Measurements from ENCODE around the gene KIAA0753. TPM values are rescaled to one million over a fixed set of nuclear protein-coding genes. Genes with fewer than 3 reads are reported as not detected.

Gene KIAA0753
- total and polyA plus RNA-seq, 2 of the 4 experiments (the other 2 are of a cell fraction) = 10.2 to 17.6 TPM

DNA sequence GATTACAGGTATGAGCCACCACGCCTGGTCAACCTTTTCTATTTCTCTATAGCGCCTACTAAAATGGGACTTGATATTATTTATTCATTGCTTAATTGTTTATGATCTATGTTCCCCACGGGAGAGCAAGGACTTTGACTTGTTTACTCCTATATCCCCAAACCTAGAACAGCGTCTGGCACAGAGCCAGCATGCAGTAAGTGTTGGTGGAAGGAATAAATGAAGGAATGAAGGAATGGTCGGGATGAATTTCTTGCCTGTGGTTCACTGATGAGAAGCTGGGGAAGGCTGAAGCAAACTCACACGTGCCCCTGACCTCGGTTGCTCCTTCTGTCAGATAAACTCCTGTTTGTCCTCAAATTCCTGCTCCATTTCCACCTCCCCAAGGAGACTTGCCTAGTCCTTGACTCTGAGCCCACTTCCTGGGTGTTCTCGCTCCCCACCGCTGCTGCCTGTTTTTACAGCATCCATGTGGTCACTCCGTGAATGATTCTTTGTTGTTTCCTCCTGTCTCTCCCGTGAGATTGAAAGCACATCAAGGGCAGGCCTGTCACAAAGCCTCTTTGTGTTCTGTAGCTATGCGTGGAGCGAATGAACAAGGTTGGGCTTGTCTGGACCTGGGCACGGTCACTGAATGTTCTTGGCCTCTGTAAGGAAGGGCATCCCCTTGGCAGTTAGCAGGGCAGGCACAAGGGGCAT is 28.4 kb upstream of the KIAA0753 start:
- Histone ChIP-seq H3K23ac (ENCODE audit: low read depth, low read length) (no peak overlapping the region), H3K27me3 (ENCODE audit: control insufficient read depth, insufficient read depth, low read length) (peaks cover 20% of the 10 kb centered on the region), H3K79me1 (ENCODE audit: low read depth in 1 of 2, low read length in 2 of 2) (no peaks in the 10 kb centered on the region), H3K4me3 (ENCODE audit: insufficient read depth, low read depth, low read length) (no peak overlapping the region), H3K14ac (replicated peaks; ENCODE audit: low read depth, low read length) (no peak overlapping the region), H3K36me3 (ENCODE audit: control insufficient read depth, insufficient read depth, low read length) (no peaks in the 10 kb centered on the region), H3K4me2 (ENCODE audit: low read depth, low read length) (no peak overlapping the region), H3K18ac (ENCODE audit: low read depth, low read length) (no peak overlapping the region), H3K9me3 (ENCODE audit: control insufficient read depth, insufficient read depth, low read length) (no peaks in the 10 kb centered on the region), H4K91ac (ENCODE audit: insufficient read depth, low read depth, low read length) (no peak overlapping the region), H3K27ac (ENCODE audit: insufficient read depth, low read length) (no peak overlapping the region), H2BK120ac (ENCODE audit: low read depth, low read length) (no peak overlapping the region), H2AK9ac (replicated peaks; ENCODE audit: low read depth, low read length, poor library complexity) (no peak overlapping the region), H4K5ac (ENCODE audit: low read depth, low read length) (no peak overlapping the region), H2BK20ac (ENCODE audit: low read depth, low read length) (no peak overlapping the region), H2BK5ac (ENCODE audit: low read depth, low read length, poor library complexity, severe bottlenecking) (no peak overlapping the region), H3K9me1 (ENCODE audit: insufficient read depth, low read length) (no peaks in the 10 kb centered on the region), H2AK5ac (ENCODE audit: low read depth, low read length) (no peak overlapping the region), H3K56ac (ENCODE audit: extremely low read depth, insufficient read depth, low read length) (no peak overlapping the region), H3K9ac (ENCODE audit: low read depth, low read length) (no peak overlapping the region), H2BK15ac (ENCODE audit: low read depth, low read length) (no peak overlapping the region), H4K8ac (ENCODE audit: low read depth in 2 of 2, low read length in 2 of 2) (no peak overlapping the region), H3K4ac (ENCODE audit: low read depth, low read length) (no peak overlapping the region), H3K4me1 (ENCODE audit: control insufficient read depth, insufficient read depth, low read length) (no peaks in the 10 kb centered on the region), H2AFZ (replicated peaks; ENCODE audit: low read length, poor library complexity) (peak overlapping the region; percentile 51), H4K20me1 (ENCODE audit: insufficient read depth, low read length) (no peaks in the 10 kb centered on the region)
- intact Hi-C loops (cut with micrococcal nuclease) (loop anchor here (10.0 kb wide), 1 partner anchor 86 kb away; the partner anchor contains the start of gene XAF1), in situ Hi-C loops (cut with MboI; ENCODE audit: low sequenced_read_pairs) (loop anchor here (10.0 kb wide), 3 partner anchors 126 to 346 kb away; partner anchors contain the start of genes RNASEK and TEKT1), dilution Hi-C loops (cut with HindIII; ENCODE audit: low sequenced_read_pairs, unreplicated experiment) (no loop called here)
- no peak for ATAC-seq (ENCODE audit: low read depth)
- no TSS peak for BruUV-seq (replicated peaks)
- CTCF ChIA-PET = interaction anchor here (1.1 kb wide), 1 partner anchor 175 kb away, joined by 4 read pairs; no protein-coding TSS in a partner anchor
- WGBS, 2 experiments (ENCODE audit: extremely low coverage in 2 of 2, insufficient read length in 1 of 2) = 69% methylated on average over 4 of the region's 14 CpGs; no CpG with 5 or more reads in 1 of the 2 experiments
- TF ChIP-seq MAZ (IDR thresholded peaks at IDR 0.05; ENCODE audit: borderline replicate concordance, low read depth, low read length) (no peak), RCOR1 (IDR thresholded peaks at IDR 0.05; ENCODE audit: insufficient replicate concordance, low read length) (no peak), BHLHE40 (IDR thresholded peaks at IDR 0.05; ENCODE audit: low read depth, low read length) (no peak), CHD1 (IDR thresholded peaks at IDR 0.05; ENCODE audit: low read depth, low read length) (no peak), CTCF (conservative IDR thresholded peaks at IDR 0.05; ENCODE audit: low read depth, low read length) (no peak), NFE2L2 (IDR thresholded peaks at IDR 0.05; ENCODE audit: low read depth, low read length) (no peak), CEBPB (IDR thresholded peaks at IDR 0.05; ENCODE audit: low read depth, low read length) (no peak)
- POLR2A ChIA-PET (ENCODE audit: unreplicated experiment) = no interaction called here
- no peak for DNase-seq
